ENCODE data around the gene MYL5.
"Not testable (repeated sequence)": the region's sequence is repeated elsewhere in the genome, so short reads cannot be mapped to it uniquely, and the experiment has no call there.

DNA sequence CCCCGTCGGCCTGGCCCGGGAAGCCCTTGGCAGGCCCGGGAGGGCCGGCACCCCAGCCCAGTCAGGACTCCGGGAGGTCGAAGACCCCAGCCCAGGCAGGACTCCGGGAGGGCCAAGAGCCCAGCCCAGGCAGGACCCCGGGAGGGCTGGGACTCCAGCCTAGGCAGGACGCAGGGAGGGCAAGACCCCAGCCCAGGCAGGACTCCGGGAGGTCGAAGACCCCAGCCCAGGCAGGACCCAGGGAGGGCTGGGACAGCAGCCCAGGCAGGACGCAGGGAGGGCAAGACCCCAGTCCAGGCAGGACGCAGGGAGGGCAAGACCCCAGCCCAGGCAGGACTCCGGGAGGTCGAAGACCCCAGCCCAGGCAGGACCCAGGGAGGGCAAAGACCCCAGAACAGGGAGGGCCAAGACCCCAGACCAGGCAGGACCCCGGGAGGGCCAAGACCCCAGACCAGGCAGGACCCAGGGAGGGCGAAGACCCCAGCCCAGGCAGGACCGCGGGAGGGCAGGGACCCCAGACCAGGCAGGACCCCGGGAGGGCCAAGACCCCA lies 31.8 kb downstream of the MYL5 start:
- TF ChIP-seq, protein P1, sequence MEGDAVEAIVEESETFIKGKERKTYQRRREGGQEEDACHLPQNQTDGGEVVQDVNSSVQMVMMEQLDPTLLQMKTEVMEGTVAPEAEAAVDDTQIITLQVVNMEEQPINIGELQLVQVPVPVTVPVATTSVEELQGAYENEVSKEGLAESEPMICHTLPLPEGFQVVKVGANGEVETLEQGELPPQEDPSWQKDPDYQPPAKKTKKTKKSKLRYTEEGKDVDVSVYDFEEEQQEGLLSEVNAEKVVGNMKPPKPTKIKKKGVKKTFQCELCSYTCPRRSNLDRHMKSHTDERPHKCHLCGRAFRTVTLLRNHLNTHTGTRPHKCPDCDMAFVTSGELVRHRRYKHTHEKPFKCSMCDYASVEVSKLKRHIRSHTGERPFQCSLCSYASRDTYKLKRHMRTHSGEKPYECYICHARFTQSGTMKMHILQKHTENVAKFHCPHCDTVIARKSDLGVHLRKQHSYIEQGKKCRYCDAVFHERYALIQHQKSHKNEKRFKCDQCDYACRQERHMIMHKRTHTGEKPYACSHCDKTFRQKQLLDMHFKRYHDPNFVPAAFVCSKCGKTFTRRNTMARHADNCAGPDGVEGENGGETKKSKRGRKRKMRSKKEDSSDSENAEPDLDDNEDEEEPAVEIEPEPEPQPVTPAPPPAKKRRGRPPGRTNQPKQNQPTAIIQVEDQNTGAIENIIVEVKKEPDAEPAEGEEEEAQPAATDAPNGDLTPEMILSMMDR (IDR thresholded peaks at IDR 0.05), result not testable (repeated sequence)
- TF ChIP-seq POLR2A (IDR thresholded peaks at IDR 0.05), result not testable (repeated sequence)
